ENCODE results near the gene DDX54.

The DDX54 gene

DNA sequence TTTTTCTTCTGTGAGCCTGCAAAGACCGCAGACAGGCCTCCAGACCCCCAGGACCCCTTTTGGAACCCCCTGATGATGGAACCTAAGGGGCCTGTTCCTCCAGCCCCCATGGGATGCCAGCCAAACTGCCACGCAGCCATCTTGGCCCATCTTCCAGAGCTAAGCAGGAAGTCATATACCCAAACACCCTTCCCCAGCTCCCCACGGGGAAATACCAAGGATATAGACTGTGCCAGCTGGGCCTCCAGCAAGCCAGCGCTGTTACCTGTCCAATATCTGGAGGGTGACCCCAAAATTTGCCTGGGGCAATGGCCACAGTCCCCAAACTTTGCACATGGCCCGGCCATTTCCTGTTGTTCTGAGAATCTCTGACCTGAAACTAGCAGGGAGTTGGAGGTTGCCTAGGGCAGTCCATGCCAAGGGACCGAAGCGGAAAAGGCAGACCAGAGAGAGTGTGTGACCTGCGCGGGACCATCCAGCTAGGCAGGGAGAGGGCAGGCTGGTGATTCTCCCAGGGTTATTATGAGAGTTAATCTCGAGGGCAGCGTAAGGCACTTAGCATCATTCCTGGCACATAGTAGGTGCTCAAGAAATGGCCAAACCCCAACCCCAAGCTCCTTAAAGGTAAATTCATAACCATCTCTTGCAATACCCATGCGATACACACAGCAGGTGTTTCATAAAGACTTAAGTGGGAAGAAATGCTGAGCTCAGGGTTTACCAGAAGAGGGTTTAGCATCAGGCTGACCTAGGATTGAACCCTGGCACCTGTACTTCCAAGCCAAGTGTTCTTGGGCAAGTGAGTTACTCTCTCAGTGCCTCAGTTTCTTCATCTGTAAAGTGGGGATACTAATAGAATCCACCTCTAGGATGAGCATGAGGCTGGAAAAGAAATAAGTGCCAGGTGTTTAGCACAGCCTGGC, 47.2 kb downstream of the DDX54 start:
- Histone ChIP-seq H2AFZ (ENCODE audit: low read length) (no peak overlapping the region), H2BK120ac (ENCODE audit: low read depth, low read length) (no peak overlapping the region), H4K91ac (ENCODE audit: low read depth, low read length, poor library complexity) (no peak overlapping the region), H2BK5ac (ENCODE audit: low read length) (no peak overlapping the region), H3K27me3 (ENCODE audit: control insufficient read depth in 3 of 3, insufficient read depth in 3 of 3, low read depth in 1 of 3, low read length in 3 of 3) (peaks cover 3 to 58% (median 20%) of the 10 kb centered on the region in 3 experiments), H3K4ac (ENCODE audit: low read length) (no peak overlapping the region), H3K18ac (ENCODE audit: low read length) (no peak overlapping the region), H2BK12ac (ENCODE audit: low read length) (no peak overlapping the region), H3K36me3 (replicated peaks in 1 of 2; ENCODE audit: control insufficient read depth in 2 of 2, insufficient read depth in 2 of 2, low read length in 2 of 2) (no peaks in the 10 kb centered on the region), H3K4me2 (ENCODE audit: insufficient read depth, low read length, poor library complexity, severe bottlenecking) (no peak overlapping the region), H3K9ac (ENCODE audit: low read depth, low read length, poor library complexity) (no peak overlapping the region), H4K8ac (ENCODE audit: low read depth, low read length) (no peak overlapping the region), H3K4me1 (ENCODE audit: control insufficient read depth in 2 of 2, insufficient read depth in 1 of 2, low read depth in 1 of 2, low read length in 2 of 2) (peaks cover 3 to 7% of the 10 kb centered on the region in 2 donors), H3K4me3 (ENCODE audit: low read length in 2 of 2) (no peak overlapping the region), H3K23ac (ENCODE audit: low read depth, low read length, poor library complexity) (no peak overlapping the region), H3K79me1 (ENCODE audit: low read depth, low read length) (no peaks in the 10 kb centered on the region), H2BK15ac (ENCODE audit: low read length) (peak overlapping the region; percentile 69), H3K14ac (ENCODE audit: low read length) (no peak overlapping the region), H3K9me3 (replicated peaks in 1 of 2; ENCODE audit: control insufficient read depth in 2 of 2, insufficient read depth in 1 of 2, low read depth in 1 of 2, low read length in 2 of 2) (no peaks in the 10 kb centered on the region), H3K27ac (replicated peaks; ENCODE audit: low read length) (no peak overlapping the region), H2AK5ac (ENCODE audit: low read depth, low read length) (peak overlapping the region; percentile 44)
- no peak for DNase-seq (ENCODE audit: low spot score)
- no CpG with 5 or more reads among the region's 12 CpGs for WGBS, 2 donors (ENCODE audit: extremely low coverage in 2 of 2, insufficient read length in 2 of 2, insufficient replicate concordance in 1 of 2)

DNA sequence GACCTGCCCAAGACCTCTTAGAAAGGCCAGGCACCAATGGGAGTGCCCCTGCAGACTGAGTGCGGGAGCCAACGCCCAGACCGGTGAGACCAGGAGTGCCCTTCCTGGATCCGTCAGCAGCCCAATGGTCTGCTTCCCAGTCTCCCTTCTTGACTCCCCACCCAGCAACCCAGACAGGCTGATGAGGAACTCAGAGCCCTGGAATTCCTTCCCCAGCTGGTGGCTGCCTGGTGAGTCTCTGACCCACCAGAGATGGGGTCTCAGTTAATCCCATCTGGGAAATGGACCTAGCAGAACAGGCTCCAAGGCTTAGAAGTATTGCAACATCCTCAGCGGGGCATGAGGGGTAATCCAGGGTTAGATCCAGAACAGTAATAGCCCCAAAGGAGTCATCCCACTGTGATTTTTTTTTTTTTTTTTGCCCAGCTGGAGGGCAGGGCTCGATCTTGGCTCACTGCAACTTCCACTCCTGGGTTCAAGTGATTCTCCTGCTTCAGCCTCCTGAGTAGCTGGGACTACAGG, 48.2 kb downstream of the DDX54 start:
- H2AK5ac ChIP-seq (ENCODE audit: low read depth, low read length), result no peak overlapping the region
- no peak overlapping the region for H4K91ac ChIP-seq (ENCODE audit: low read depth, low read length, poor library complexity)
- peak overlapping the region; percentile 42 for H2BK15ac ChIP-seq (ENCODE audit: low read length)
- peaks cover 3 to 56% (median 20%) of the 10 kb centered on the region in 3 experiments for H3K27me3 ChIP-seq (ENCODE audit: control insufficient read depth in 3 of 3, insufficient read depth in 3 of 3, low read depth in 1 of 3, low read length in 3 of 3)
- no peak overlapping the region for H2BK12ac ChIP-seq (ENCODE audit: low read length)
- no peaks in the 10 kb centered on the region for H3K9me3 ChIP-seq (replicated peaks in 1 of 2; ENCODE audit: control insufficient read depth in 2 of 2, insufficient read depth in 1 of 2, low read depth in 1 of 2, low read length in 2 of 2)
- no peak overlapping the region for H2BK120ac ChIP-seq (ENCODE audit: low read depth, low read length)
- no CpG with 5 or more reads among the region's 6 CpGs for WGBS, 2 donors (ENCODE audit: extremely low coverage in 2 of 2, insufficient read length in 2 of 2, insufficient replicate concordance in 1 of 2)
- no peak overlapping the region for H3K23ac ChIP-seq (ENCODE audit: low read depth, low read length, poor library complexity)
- H3K14ac ChIP-seq (ENCODE audit: low read length), result no peak overlapping the region
- H4K8ac ChIP-seq (ENCODE audit: low read depth, low read length), result no peak overlapping the region
- H2AFZ ChIP-seq (ENCODE audit: low read length), result no peak overlapping the region
- H3K4me3 ChIP-seq (ENCODE audit: low read length in 2 of 2), result no peak overlapping the region
- no peak overlapping the region for H3K18ac ChIP-seq (ENCODE audit: low read length)
- no peak overlapping the region for H2BK5ac ChIP-seq (ENCODE audit: low read length)
- no peaks in the 10 kb centered on the region for H3K79me1 ChIP-seq (ENCODE audit: low read depth, low read length)
- H3K36me3 ChIP-seq (replicated peaks in 1 of 2; ENCODE audit: control insufficient read depth in 2 of 2, insufficient read depth in 2 of 2, low read length in 2 of 2), result no peaks in the 10 kb centered on the region
- no peak overlapping the region for H3K27ac ChIP-seq (replicated peaks; ENCODE audit: low read length)
- H3K4ac ChIP-seq (ENCODE audit: low read length), result no peak overlapping the region
- no peak overlapping the region for H3K9ac ChIP-seq (ENCODE audit: low read depth, low read length, poor library complexity)
- no peak overlapping the region for H3K4me2 ChIP-seq (ENCODE audit: insufficient read depth, low read length, poor library complexity, severe bottlenecking)
- H3K4me1 ChIP-seq (ENCODE audit: control insufficient read depth in 2 of 2, insufficient read depth in 1 of 2, low read depth in 1 of 2, low read length in 2 of 2), result peaks cover 0 to 7% of the 10 kb centered on the region in 2 donors
- DNase-seq (ENCODE audit: low spot score), result no peak

DNA sequence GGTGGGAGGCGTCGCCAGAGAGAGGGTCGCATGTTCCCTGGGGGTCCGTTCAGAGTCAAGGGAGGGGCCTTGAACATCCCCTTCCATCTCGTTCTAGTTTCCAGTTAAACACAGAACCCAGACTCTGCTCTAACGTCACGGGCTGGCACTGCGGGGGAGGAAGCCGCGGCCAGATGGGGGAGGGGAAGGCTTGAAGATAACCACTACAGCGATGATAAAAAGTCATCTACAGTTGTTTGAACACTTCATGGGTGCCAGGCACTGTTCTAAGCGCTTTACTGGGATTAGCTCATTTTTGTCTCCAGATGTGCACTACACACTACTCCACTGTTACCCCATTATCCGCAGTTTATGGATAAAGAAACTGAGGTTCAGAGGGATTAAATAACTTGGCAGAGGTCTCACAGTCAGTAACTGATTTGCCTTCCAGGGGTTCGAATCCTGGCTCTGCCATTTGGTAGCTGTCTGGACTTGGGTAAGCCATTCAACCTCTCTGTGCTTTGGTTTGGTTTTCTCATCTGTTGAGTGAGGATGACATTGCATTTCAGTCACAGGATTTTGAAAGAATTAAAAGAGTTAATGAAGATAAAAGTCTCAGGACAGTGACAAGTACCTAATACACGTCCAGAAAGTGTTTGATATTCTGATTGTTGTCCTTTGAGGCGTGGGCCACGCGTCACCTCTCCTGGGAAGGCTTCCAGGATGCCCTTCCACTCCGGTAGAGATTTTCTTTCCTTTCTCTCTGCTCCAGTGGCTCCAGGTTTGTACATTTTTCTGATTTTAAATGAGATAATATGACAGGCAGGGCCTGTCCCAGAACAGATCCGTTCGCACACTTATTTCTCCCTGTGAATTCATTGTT, 48.9 kb downstream of the DDX54 start:
- Histone ChIP-seq H4K8ac (ENCODE audit: low read depth, low read length) (no peak overlapping the region), H3K9me3 (replicated peaks in 1 of 2; ENCODE audit: control insufficient read depth in 2 of 2, insufficient read depth in 1 of 2, low read depth in 1 of 2, low read length in 2 of 2) (no peaks in the 10 kb centered on the region), H3K4me1 (ENCODE audit: control insufficient read depth in 2 of 2, insufficient read depth in 1 of 2, low read depth in 1 of 2, low read length in 2 of 2) (peaks cover 0 to 7% of the 10 kb centered on the region in 2 donors), H3K79me1 (ENCODE audit: low read depth, low read length) (no peaks in the 10 kb centered on the region), H3K18ac (ENCODE audit: low read length) (no peak overlapping the region), H3K27me3 (ENCODE audit: control insufficient read depth in 3 of 3, insufficient read depth in 3 of 3, low read depth in 1 of 3, low read length in 3 of 3) (peaks cover 3 to 55% (median 20%) of the 10 kb centered on the region in 3 experiments), H3K4me2 (ENCODE audit: insufficient read depth, low read length, poor library complexity, severe bottlenecking) (peak overlapping the region; percentile 89), H4K91ac (ENCODE audit: low read depth, low read length, poor library complexity) (no peak overlapping the region), H3K4ac (ENCODE audit: low read length) (no peak overlapping the region), H2BK15ac (ENCODE audit: low read length) (peak overlapping the region; percentile 42), H2BK120ac (ENCODE audit: low read depth, low read length) (no peak overlapping the region), H3K4me3 (ENCODE audit: low read length in 2 of 2) (peak overlapping the region in 1 of 2 donors; percentile 23), H2BK5ac (ENCODE audit: low read length) (no peak overlapping the region), H2BK12ac (ENCODE audit: low read length) (no peak overlapping the region), H3K9ac (ENCODE audit: low read depth, low read length, poor library complexity) (no peak overlapping the region), H3K36me3 (replicated peaks in 1 of 2; ENCODE audit: control insufficient read depth in 2 of 2, insufficient read depth in 2 of 2, low read length in 2 of 2) (no peaks in the 10 kb centered on the region), H2AFZ (ENCODE audit: low read length) (no peak overlapping the region), H3K27ac (replicated peaks; ENCODE audit: low read length) (no peak overlapping the region), H2AK5ac (ENCODE audit: low read depth, low read length) (no peak overlapping the region), H3K14ac (ENCODE audit: low read length) (no peak overlapping the region), H3K23ac (ENCODE audit: low read depth, low read length, poor library complexity) (no peak overlapping the region)
- WGBS, 2 donors (ENCODE audit: extremely low coverage in 2 of 2, insufficient read length in 2 of 2, insufficient replicate concordance in 1 of 2), result no CpG with 5 or more reads among the region's 21 CpGs
- DNase-seq (ENCODE audit: low spot score), result no peak

Measured in neuronal stem cell (in vitro differentiated cells).